SKM-1 (cell line): ENCODE measurements around the gene ATF6.
A peak's percentile ranks its signal among the peaks of the same experiment; 100 is the strongest.

Experiments used
- DNase-seq: peaks from one replicate; lab custom pipeline; 2025; ENCODE audit not compliant: unreplicated experiment; lab: John Stamatoyannopoulos, UW

The ATF6 gene

DNA sequence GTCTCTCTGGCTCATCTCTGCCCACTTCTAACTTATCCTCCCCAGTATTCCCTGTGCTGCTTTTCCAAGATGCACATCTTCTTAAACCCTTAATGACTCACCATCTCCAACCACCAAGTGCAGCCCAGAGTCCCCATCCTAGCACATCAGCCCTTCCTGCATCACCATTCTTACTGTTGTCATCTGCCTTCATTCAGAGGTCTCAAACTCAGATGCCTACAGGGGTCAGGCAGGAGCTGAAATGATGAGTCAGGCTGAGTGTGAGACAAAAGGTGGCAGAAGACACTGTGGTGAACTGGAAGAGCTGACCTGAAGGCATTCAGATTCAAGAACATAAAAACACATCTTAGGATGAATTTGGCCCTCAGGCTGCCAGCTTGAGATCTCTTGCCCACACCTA, 223.0 kb downstream of the ATF6 start:
- DNase-seq, result no peak

- peak; percentile 99 for DNase-seq
Measured at GRCh38 chr1:161989786-161990185, 223.7 kb downstream of the ATF6 start.

GRCh38 chr1:161993576-161993975, 227.5 kb downstream of the ATF6 start:
- no peak for DNase-seq

GRCh38 chr1:161994175-161994668, 228.1 kb downstream of the ATF6 start:
- no peak for DNase-seq

DNA sequence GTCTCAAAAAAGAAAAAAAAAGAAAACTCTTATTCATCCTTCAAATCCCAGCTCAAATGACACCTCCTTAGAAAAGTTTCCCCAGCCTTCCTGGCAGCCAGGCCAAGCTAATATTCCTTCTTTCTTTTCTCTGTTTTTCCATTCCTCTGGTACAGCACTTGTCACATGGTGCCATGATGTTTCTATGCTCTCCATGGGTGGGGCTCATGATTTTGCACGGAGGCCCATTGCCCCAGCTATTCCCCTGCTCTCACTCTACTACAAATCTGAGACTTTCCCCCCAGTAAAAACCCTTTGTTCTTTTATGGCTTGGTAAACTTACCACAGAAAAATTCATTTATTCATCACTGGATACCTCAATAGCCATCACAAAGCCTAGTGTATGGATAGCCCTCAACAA, 231.0 kb downstream of the ATF6 start:
- DNase-seq, result no peak

DNA sequence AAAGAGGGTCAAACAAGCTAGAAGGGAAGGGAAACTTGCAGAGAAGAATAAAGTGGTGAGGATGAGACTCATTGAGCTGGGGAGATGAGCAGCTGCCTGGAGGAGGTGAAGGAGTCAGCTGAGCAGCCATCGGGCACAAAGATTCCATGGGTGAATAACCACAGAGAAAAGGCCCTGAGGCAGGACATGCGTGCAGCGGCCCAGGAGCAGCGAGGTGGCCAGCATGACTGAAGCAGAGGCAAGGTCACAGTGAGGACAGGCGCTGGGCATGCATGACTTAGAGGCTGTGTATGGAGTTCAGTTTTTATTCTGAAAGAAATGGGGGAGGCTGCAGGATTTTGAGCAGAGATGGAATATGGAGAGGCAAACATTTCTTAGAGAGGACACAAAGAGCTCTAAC, 232.7 kb downstream of the ATF6 start:
- no peak for DNase-seq

DNA sequence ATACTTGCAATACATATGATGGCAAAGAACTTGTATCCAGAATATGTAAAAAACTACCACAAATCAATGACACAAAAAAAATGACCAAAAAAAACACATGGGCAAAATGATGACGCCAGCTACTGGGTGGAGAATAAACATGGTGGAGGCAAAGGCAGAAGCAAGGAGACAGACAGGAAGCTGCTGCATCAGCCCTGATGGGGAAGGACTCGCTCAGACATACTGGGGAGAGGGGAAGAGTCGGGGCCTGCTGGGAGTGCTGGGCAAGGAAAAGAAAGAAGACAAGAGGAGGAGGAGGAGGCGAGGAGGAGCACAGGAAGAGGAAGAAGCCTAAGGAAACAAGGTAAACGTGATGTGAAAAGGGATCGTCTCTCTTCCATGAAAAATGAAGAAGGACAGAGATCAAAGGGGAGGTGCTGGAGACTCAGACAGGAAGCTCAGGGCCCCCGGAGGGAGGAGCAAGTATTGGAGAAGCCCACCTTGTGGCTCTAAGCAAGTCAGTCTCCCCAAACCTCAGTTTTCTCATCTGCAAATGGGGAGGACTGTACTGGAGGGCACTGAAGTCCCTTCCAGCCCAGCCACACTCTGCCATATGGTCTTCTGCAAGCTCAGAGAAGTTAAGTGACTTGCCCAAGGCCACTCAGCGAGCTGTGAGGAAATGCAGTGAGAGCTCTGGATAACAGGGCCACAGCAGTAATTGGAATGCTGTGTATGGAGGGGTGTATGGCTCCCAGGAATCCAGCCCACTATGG, 233.4 kb downstream of the ATF6 start:
- DNase-seq, result no peak

DNA sequence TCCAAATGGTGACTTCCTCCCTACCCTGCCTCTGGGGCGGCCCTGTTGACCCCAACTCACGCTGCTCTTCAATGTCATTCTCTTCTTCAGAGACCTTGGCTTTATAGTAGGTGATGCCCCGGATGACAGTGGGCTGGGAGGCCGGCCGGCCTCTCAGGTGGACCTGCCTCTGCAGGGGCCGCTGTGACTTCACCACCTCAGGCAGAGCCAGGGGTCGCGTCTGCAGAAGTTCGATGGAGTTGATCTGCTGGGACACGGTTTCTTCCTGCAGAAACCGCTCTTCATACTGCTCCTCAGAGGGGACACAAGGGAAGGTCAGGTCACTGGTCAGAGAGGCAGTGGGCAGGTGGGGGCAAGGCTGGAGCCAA, 233.9 kb downstream of the ATF6 start:
- no peak for DNase-seq

DNA sequence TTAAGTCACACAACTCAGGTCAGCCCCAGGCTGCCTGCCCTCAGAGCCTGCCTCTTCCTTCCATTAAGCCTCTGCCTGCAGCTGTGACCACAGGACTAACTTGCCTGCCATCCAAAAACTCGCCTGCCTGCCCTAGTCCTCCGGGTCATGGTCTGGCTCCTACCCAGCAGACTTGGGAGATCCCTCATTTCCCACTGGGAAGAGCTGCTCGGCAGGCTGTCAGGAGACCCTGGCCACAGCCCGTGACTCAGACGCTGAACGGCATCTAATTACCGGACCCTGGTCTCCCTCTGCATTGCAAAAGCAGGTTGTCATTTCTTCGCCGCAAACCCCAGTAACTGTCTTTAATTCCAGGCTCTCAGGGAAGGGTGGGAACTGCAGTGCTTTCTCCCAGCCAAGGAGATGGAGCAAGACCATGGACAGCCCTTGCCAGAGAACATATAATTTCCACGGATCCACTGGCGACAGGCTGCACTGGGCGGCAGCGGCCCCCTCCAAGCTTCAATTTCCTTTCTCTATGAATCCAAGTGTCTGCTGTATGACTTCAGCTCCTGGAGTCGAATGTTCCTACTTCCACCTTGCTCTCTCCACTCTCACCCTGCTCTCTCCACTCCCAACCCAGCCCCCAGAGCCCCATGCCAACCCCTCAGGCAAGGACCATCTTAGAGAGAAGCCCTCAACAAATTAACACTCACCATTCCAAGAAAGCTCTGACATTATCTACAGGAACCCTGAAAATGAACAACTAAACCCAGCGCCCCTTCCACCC, 237.1 kb downstream of the ATF6 start:
- DNase-seq, result peak; percentile 56

DNA sequence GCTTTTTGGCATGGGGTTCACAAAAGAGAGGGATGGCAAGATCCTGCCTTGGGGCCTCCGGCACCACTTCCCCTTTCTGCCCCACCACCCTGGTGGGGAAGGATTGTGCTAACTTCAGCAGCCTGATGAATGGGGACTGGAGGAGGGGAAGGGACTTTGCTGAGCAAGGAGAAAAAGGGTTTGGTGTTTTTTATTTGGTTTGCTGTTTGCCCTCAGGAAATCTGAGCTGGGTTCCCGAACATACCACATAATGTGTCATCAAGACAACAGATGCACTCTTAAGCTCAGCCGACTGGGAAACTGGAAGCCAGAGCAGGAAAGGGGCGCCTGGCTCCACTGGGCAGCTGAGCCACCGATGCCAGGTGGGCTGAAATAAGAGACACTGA, 237.7 kb downstream of the ATF6 start:
- peak; percentile 84 for DNase-seq

GRCh38 chr1:162004441-162004950, 238.4 kb downstream of the ATF6 start:
- no peak for DNase-seq

- DNase-seq, result no peak
Measured at GRCh38 chr1:162006081-162006480, 240.0 kb downstream of the ATF6 start.

GRCh38 chr1:162007466-162007865, 241.3 kb downstream of the ATF6 start:
- no peak for DNase-seq

DNA sequence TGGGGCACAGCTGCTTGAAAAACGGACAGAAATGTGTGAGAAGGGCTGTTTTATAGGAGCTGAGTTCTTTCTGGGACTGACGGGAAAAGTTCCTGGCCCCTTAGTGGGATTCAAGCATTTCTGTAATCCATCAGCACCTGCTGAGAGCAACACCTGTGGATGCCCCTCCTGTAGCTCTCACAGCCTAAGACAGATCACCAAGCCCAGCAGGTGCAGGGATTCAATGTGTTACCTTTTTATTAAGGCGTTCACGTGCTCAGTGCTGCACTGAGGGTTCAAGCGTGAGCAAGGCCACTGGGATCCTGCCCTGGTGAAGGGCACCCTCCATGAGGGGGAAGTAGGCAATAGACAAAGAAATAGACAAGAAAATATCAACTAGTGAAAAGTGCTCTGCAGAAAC, 242.7 kb downstream of the ATF6 start:
- no peak for DNase-seq

- no peak for DNase-seq
Measured at GRCh38 chr1:162009501-162010174, 243.5 kb downstream of the ATF6 start.

DNA sequence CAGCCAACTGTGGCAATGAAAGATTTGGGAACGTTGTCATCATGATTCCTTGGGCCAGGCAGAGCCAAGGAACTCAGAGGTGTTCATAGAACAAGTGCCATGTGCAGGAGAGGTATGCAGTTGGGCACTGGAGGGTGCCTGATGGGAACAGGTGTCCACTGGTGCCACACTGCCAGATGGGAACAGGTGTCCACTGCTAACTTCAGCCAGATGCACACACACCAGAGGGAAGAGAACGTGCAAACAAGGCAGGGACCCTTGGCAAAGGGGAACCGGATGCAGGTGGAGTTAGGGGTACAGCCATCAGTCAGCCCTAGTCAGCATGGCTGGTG, 244.0 kb downstream of the ATF6 start:
- no peak for DNase-seq

DNA sequence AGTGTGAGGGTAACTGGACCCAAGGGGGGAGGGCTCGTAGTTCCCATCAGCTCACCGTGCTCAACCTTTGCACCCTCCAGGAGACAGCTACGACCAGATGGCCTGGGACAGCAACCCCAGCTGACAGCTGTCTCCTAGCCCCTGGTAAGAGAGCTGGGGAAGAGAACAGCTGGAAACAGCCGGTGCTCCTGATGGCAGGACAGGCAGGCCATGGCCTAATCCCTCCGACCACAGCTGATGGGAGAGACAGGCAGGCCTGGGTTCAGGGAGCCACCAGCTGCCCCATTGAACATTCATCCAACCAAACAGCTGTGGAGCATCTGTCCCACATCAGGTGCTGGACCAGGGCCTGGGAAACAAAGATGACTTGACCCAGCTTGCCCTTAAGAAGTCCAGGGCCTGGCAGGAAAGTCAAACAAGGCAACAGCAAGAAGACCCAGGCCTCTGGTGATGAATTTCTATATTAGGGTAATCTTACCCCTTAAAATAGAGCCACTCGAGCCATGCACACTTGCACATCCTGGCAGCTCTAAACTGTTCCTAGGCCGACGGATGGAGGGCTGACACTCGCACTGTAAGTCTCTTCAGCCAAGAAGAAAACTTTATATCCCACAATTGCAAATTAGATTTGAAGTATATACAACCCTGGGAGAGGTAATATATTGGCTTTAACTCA, 245.4 kb downstream of the ATF6 start:
- DNase-seq, result no peak

DNA sequence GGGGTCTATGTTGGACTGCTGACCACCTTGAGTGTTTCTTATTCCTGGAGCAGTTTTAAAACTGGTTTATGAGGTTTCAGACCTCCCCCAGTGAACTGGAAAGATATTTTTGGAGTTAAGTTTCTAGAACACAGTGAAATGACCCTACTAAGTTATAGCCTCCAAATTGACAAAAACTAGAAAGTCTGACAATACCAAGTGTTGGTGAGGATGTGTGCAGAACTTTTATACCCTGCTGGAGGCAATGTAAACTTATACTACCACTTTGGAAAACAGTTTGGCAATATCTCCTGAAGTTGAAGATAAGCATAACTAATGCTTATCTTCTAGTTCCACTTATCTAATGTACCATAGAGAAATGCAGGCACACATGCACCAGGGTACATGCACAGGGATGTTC, 247.2 kb downstream of the ATF6 start:
- DNase-seq, result no peak
